Measurements from ENCODE around the gene MVB12B. TPM values are rescaled to one million over a fixed set of nuclear protein-coding genes. Genes with fewer than 3 reads are reported as not detected.

MVB12B gene
- total RNA-seq, 1 experiment from 2014 or later, result 10.9 TPM

DNA sequence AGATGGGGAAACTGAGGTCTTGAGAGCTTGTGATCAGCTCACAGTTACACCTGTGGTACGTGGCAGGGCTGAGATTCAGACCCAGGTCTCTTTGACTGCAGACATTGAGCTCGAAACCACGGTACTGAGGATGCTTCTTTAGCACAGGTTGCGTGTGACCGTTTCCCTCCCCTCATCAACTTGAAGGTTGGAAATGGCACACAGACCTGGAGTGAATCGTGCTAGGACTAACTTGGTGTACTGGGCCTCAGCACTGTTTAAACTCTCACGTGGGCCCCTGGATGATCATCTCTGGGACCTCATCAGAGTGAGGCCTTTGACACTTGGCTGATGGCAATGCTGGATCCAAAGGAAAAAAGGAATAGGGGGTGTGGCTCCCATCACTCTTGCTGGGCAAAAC lies 106.0 kb downstream of the MVB12B start:
- Histone ChIP-seq H3K4me1 (ENCODE audit: control insufficient read depth in 1 of 2, insufficient read depth in 2 of 2, low read length in 2 of 2) (no peaks in the 10 kb centered on the region), H3K9me3 (ENCODE audit: control insufficient read depth in 1 of 2, insufficient read depth in 1 of 2, low read depth in 1 of 2, low read length in 2 of 2) (no peaks in the 10 kb centered on the region), H3K4me2 (ENCODE audit: low read length) (no peak overlapping the region), H3K27me3 (ENCODE audit: insufficient read depth, low read length) (no peaks in the 10 kb centered on the region), H2AFZ (ENCODE audit: low read depth, low read length, poor library complexity, severe bottlenecking) (no peak overlapping the region), H3K9ac (ENCODE audit: low read length) (no peak overlapping the region), H3K27ac (ENCODE audit: low read depth, low read length) (no peak overlapping the region), H3K9me2 (ENCODE audit: insufficient read depth) (no peaks in the 10 kb centered on the region), H4K20me1 (ENCODE audit: insufficient read depth) (no peaks in the 10 kb centered on the region), H3K79me2 (ENCODE audit: insufficient read depth, low read length) (no peaks in the 10 kb centered on the region), H3K4me3 (replicated peaks in 1 of 2; ENCODE audit: low read depth in 1 of 2, low read length in 2 of 2) (no peak overlapping the region), H3K36me3 (ENCODE audit: control insufficient read depth in 1 of 2, insufficient read depth in 2 of 2, low read length in 2 of 2) (no peaks in the 10 kb centered on the region)
- POLR2A ChIA-PET, result no interaction called here
- ATAC-seq, result no peak
- CTCF ChIA-PET, result no interaction called here
- no peak for TF ChIP-seq SP1 (IDR thresholded peaks at IDR 0.05; ENCODE audit: low read depth)
- TF ChIP-seq JUND (IDR thresholded peaks at IDR 0.05), result no peak
- TF ChIP-seq CEBPB (IDR thresholded peaks at IDR 0.05; ENCODE audit: low read depth), result no peak
- TF ChIP-seq, protein P1, sequence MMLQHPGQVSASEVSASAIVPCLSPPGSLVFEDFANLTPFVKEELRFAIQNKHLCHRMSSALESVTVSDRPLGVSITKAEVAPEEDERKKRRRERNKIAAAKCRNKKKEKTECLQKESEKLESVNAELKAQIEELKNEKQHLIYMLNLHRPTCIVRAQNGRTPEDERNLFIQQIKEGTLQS (IDR thresholded peaks at IDR 0.05), result no peak
- TF ChIP-seq, protein P2, sequence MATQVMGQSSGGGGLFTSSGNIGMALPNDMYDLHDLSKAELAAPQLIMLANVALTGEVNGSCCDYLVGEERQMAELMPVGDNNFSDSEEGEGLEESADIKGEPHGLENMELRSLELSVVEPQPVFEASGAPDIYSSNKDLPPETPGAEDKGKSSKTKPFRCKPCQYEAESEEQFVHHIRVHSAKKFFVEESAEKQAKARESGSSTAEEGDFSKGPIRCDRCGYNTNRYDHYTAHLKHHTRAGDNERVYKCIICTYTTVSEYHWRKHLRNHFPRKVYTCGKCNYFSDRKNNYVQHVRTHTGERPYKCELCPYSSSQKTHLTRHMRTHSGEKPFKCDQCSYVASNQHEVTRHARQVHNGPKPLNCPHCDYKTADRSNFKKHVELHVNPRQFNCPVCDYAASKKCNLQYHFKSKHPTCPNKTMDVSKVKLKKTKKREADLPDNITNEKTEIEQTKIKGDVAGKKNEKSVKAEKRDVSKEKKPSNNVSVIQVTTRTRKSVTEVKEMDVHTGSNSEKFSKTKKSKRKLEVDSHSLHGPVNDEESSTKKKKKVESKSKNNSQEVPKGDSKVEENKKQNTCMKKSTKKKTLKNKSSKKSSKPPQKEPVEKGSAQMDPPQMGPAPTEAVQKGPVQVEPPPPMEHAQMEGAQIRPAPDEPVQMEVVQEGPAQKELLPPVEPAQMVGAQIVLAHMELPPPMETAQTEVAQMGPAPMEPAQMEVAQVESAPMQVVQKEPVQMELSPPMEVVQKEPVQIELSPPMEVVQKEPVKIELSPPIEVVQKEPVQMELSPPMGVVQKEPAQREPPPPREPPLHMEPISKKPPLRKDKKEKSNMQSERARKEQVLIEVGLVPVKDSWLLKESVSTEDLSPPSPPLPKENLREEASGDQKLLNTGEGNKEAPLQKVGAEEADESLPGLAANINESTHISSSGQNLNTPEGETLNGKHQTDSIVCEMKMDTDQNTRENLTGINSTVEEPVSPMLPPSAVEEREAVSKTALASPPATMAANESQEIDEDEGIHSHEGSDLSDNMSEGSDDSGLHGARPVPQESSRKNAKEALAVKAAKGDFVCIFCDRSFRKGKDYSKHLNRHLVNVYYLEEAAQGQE (IDR thresholded peaks at IDR 0.05; ENCODE audit: low read depth), result no peak
- TF ChIP-seq SIN3A (IDR thresholded peaks at IDR 0.05; ENCODE audit: low read depth), result no peak
- RAD21 ChIA-PET (ENCODE audit: low non-redundant PET in 1 of 2, low total read pairs in 2 of 2, uncharacterized antibody in 2 of 2, unreplicated experiment in 2 of 2), result no interaction called here
- no peak for DNase-seq (ENCODE audit: low read depth, low spot score)
- no TSS peak for BruUV-seq (replicated peaks)
- intact Hi-C loops (cut with micrococcal nuclease), result no loop called here

DNA sequence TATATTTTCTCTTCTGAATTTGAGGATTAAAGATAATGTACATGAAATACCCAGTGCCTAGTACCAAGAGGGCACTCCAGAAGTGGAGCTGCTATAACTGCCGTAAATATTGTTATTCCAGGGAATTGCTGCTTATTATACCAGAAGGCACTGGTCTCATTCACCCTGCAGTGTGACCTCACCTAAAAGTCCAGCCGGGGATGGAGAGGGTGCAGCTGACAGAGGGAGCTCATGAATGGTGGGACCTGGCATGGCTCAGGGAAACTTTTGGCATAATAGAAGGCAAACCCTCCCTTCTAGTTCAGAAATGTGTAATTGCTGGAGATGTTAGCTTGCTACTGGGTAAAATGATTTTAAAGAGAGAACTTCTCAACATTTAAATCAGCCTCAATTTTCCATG lies 108.5 kb downstream of the MVB12B start:
- CTCF ChIA-PET, result no interaction called here
- no peaks in the 10 kb centered on the region for H3K27me3 ChIP-seq (ENCODE audit: insufficient read depth, low read length)
- no peaks in the 10 kb centered on the region for H3K36me3 ChIP-seq (ENCODE audit: control insufficient read depth in 1 of 2, insufficient read depth in 2 of 2, low read length in 2 of 2)
- no peaks in the 10 kb centered on the region for H3K4me1 ChIP-seq (ENCODE audit: control insufficient read depth in 1 of 2, insufficient read depth in 2 of 2, low read length in 2 of 2)
- H3K4me2 ChIP-seq (ENCODE audit: low read length), result no peak overlapping the region
- DNase-seq (ENCODE audit: low read depth, low spot score), result no peak
- H3K27ac ChIP-seq (ENCODE audit: low read depth, low read length), result no peak overlapping the region
- no TSS peak for BruUV-seq (replicated peaks)
- RAD21 ChIA-PET (ENCODE audit: low non-redundant PET in 1 of 2, low total read pairs in 2 of 2, uncharacterized antibody in 2 of 2, unreplicated experiment in 2 of 2), result no interaction called here
- H2AFZ ChIP-seq (ENCODE audit: low read depth, low read length, poor library complexity, severe bottlenecking), result no peak overlapping the region
- H4K20me1 ChIP-seq (ENCODE audit: insufficient read depth), result no peaks in the 10 kb centered on the region
- no peaks in the 10 kb centered on the region for H3K9me3 ChIP-seq (ENCODE audit: control insufficient read depth in 1 of 2, insufficient read depth in 1 of 2, low read depth in 1 of 2, low read length in 2 of 2)
- H3K4me3 ChIP-seq (replicated peaks in 1 of 2; ENCODE audit: low read depth in 1 of 2, low read length in 2 of 2), result no peak overlapping the region
- POLR2A ChIA-PET, result no interaction called here
- no peaks in the 10 kb centered on the region for H3K9me2 ChIP-seq (ENCODE audit: insufficient read depth)
- no peak overlapping the region for H3K9ac ChIP-seq (ENCODE audit: low read length)
- ATAC-seq, result no peak
- no peaks in the 10 kb centered on the region for H3K79me2 ChIP-seq (ENCODE audit: insufficient read depth, low read length)
- intact Hi-C loops (cut with micrococcal nuclease), result no loop called here
- TF ChIP-seq TCF7L2 (IDR thresholded peaks at IDR 0.05; ENCODE audit: borderline replicate concordance, extremely low read depth, insufficient read depth, insufficient read length) (no peak), ELF1 (IDR thresholded peaks at IDR 0.05; ENCODE audit: borderline replicate concordance, low read depth) (no peak), CEBPB (IDR thresholded peaks at IDR 0.05; ENCODE audit: low read depth) (no peak), POLR2AphosphoS5 (IDR thresholded peaks at IDR 0.05; ENCODE audit: low read depth, low read length) (no peak), EGR1 (IDR thresholded peaks at IDR 0.05; ENCODE audit: low read depth) (no peak), POLR2A (IDR thresholded peaks at IDR 0.05; ENCODE audit: borderline replicate concordance, extremely low read depth, insufficient read depth, insufficient read length) (no peak), SIN3A (IDR thresholded peaks at IDR 0.05; ENCODE audit: low read depth) (no peak), JUND (IDR thresholded peaks at IDR 0.05) (no peak), SP1 (IDR thresholded peaks at IDR 0.05; ENCODE audit: low read depth) (no peak), FOSL1 (IDR thresholded peaks at IDR 0.05; ENCODE audit: low read depth) (no peak), EZH2 (IDR thresholded peaks at IDR 0.05) (no peak), ZNF274 (IDR thresholded peaks at IDR 0.05; ENCODE audit: low read depth, low read length) (no peak)
- TF ChIP-seq, protein P2 (IDR thresholded peaks at IDR 0.05; ENCODE audit: low read depth), result no peak

Data from HCT116 (cell line).